Panc1 (cell line): Measurements from ENCODE around the gene CARD10.

ENCODE experiments used
- POLR2AphosphoS5 ChIP-seq: IDR thresholded peaks from 2 replicates; pipeline ENCODE4 v1.6.1; 2012; ENCODE audit warnings: mild to moderate bottlenecking, low read depth, low read length, moderate library complexity
- SIN3A ChIP-seq: IDR thresholded peaks from 2 replicates; pipeline ENCODE4 v1.6.1; 2012; ENCODE audit warnings: low read depth, mild to moderate bottlenecking, low read length, moderate library complexity, borderline replicate concordance; ENCODE audit not compliant: insufficient read depth
- TF ChIP-seq, protein P1 (sequence below): fragments of 450-650 bp; IDR thresholded peaks from 2 replicates; pipeline ENCODE4 v1.5.1; 2017; ENCODE audit warnings: mild to moderate bottlenecking

DNA sequence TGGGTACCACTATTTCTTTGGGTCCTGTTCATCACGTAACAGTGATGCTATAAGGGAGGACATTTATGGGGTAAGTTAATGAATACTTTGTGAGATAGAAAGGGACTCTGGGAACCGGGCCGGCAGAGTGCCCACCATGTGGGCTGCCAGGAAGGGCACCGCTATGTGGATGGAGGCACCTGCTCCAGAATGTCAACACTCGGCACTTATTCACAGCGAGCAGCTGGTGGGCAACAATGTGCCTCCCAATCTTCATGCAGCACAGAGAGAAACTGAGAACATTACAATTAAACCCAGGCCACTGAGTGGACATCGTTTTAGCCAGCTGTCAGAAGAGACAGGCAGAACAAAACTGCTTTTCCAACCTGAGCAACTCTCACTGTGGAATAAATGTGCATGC lies 76.1 kb downstream of the CARD10 start:
- TF ChIP-seq, protein P1, sequence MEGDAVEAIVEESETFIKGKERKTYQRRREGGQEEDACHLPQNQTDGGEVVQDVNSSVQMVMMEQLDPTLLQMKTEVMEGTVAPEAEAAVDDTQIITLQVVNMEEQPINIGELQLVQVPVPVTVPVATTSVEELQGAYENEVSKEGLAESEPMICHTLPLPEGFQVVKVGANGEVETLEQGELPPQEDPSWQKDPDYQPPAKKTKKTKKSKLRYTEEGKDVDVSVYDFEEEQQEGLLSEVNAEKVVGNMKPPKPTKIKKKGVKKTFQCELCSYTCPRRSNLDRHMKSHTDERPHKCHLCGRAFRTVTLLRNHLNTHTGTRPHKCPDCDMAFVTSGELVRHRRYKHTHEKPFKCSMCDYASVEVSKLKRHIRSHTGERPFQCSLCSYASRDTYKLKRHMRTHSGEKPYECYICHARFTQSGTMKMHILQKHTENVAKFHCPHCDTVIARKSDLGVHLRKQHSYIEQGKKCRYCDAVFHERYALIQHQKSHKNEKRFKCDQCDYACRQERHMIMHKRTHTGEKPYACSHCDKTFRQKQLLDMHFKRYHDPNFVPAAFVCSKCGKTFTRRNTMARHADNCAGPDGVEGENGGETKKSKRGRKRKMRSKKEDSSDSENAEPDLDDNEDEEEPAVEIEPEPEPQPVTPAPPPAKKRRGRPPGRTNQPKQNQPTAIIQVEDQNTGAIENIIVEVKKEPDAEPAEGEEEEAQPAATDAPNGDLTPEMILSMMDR, result no peak
- TF ChIP-seq POLR2AphosphoS5 (no peak), SIN3A (no peak)
